IPS-NIHi7 (cell line): ENCODE data around the gene VSIG4.
A peak's percentile ranks its signal among the peaks of the same experiment; 100 is the strongest.
"Not testable (repeated sequence)": the region's sequence is repeated elsewhere in the genome, so short reads cannot be mapped to it uniquely, and the experiment has no call there.

Experiments
- DNase-seq: peaks from one replicate; pipeline ENCODE4 v3.0.0; 2012; ENCODE audit warnings: mixed read lengths; ENCODE audit errors: extremely low spot score

Gene VSIG4

GRCh38 chrX:66039944-66040343 lies at the start of gene VSIG4:
Gene VSIG4 (minus strand): TSS chrX:66040080. CDS start chrX:66039998, 82 bp downstream.
- DNase-seq: no peak

GRCh38 chrX:66076801-66077200 lies 36.9 kb upstream of the VSIG4 start:
- no peak for DNase-seq

GRCh38 chrX:66074920-66075879 lies 35.3 kb upstream of the VSIG4 start:
- no peak for DNase-seq

- DNase-seq: no peak
These were observed 31.2 kb upstream of the VSIG4 start for GRCh38 chrX:66071126-66071525.

GRCh38 chrX:66064261-66064660 lies 24.4 kb upstream of the VSIG4 start:
- no peak for DNase-seq

GRCh38 chrX:66057019-66057418 lies 17.1 kb upstream of the VSIG4 start:
- DNase-seq: not testable (repeated sequence)

- no peak for DNase-seq
These were observed 15.1 kb upstream of the VSIG4 start for GRCh38 chrX:66054978-66055377.

GRCh38 chrX:66053414-66053813 lies 13.5 kb upstream of the VSIG4 start:
- no peak for DNase-seq

- DNase-seq: no peak
These were observed 12.1 kb upstream of the VSIG4 start for GRCh38 chrX:66051980-66052379.

GRCh38 chrX:66050140-66050569 lies 10.3 kb upstream of the VSIG4 start:
- no peak for DNase-seq

- no peak for DNase-seq
These were observed 9.2 kb upstream of the VSIG4 start for GRCh38 chrX:66049056-66049455.

GRCh38 chrX:66046612-66047235 lies 6.8 kb upstream of the VSIG4 start:
- no peak for DNase-seq

GRCh38 chrX:66045894-66046293 lies 6.0 kb upstream of the VSIG4 start:
- no peak for DNase-seq

- no peak for DNase-seq
These were observed 3.7 kb upstream of the VSIG4 start for GRCh38 chrX:66043584-66043983.

GRCh38 chrX:66042307-66043077 lies 2.6 kb upstream of the VSIG4 start:
- DNase-seq: no peak

GRCh38 chrX:66038115-66038514 lies 1.8 kb downstream of the VSIG4 start:
- no peak for DNase-seq

- DNase-seq: no peak
These were observed 3.6 kb downstream of the VSIG4 start for GRCh38 chrX:66036231-66036630.

- no peak for DNase-seq
These were observed 4.2 kb downstream of the VSIG4 start for GRCh38 chrX:66035667-66036066.

- peak; percentile 40 for DNase-seq
These were observed 9.2 kb downstream of the VSIG4 start for GRCh38 chrX:66030505-66031317.

- DNase-seq: no peak
These were observed 10.9 kb downstream of the VSIG4 start for GRCh38 chrX:66028936-66029335.

GRCh38 chrX:66024570-66024969 lies 15.3 kb downstream of the VSIG4 start:
- DNase-seq: no peak
